ENCODE data around the gene RTP3. TPM values are rescaled to one million over a fixed set of nuclear protein-coding genes. Genes with fewer than 3 reads are reported as not detected.

The RTP3 gene
- not detected for polyA plus RNA-seq (ENCODE audit: insufficient read length)
- long read RNA-seq, donor 1 = 0 reads
- long read RNA-seq, donor 2 = 0 reads
- long read RNA-seq, donor 3 = 0 reads
- long read RNA-seq, donor 4 = 0 reads
- long read RNA-seq, donor 5 = 0 reads
- long read RNA-seq, donor 6 = 0 reads
- long read RNA-seq, donor 7 = 0 reads
- long read RNA-seq, donor 8 = 0 reads

DNA sequence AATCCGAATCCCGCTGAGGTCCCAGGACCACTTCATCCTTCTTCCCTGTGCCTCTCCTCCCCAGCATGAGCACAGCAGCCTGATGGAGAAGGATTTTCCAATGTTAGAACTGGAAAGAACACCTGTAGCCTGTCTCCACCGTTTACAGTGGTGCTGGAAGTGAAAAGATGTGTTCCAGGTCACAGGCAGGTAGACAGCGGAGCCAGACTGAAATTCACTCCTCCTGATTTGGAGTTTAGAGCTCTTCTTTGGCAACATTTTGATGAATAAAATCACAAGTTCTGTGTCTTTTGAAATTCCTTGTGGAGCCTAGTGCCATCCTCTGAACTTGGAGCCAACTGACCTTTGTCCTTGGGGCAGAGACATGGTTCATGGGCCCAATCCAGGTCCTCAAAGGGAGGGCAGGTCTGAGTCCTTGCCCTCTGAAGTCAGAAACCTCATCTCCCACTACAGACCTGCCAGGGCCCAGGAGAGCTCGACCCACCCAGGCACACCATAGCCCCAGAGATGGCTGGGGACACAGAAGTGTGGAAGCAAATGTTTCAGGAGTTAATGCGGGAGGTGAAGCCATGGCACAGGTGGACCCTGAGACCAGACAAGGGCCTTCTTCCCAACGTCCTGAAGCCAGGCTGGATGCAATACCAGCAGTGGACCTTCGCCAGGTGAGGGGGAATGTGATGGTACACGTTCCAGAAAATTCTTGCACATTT lies at the start of gene RTP3:
Gene RTP3, plus strand, starts transcription at position 421 of the 710 bp plus-strand sequence. Its CDS starts 87 bp downstream, at position 508.
- DNase-seq = no peak

DNA sequence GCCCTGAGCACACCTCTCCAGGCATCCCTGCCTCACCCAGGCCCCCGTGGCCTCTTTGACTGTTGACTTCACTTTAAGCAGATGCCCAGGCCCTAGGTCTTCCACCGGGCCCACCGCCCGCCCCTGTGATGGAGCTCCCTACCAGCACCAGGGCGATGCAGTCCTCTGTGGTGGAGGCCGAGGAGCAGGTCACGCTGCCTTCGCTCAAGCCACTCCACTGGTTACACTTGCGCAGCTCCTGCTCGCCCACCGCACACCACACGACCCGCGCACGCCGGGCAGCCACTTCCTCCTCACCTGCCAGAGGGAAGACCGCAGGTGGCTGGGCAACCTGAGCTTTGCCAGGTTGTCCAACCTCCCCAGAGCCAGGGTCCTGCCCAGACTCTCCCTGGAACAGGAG lies 49.1 kb upstream of the RTP3 start:
- no peak for DNase-seq

DNA sequence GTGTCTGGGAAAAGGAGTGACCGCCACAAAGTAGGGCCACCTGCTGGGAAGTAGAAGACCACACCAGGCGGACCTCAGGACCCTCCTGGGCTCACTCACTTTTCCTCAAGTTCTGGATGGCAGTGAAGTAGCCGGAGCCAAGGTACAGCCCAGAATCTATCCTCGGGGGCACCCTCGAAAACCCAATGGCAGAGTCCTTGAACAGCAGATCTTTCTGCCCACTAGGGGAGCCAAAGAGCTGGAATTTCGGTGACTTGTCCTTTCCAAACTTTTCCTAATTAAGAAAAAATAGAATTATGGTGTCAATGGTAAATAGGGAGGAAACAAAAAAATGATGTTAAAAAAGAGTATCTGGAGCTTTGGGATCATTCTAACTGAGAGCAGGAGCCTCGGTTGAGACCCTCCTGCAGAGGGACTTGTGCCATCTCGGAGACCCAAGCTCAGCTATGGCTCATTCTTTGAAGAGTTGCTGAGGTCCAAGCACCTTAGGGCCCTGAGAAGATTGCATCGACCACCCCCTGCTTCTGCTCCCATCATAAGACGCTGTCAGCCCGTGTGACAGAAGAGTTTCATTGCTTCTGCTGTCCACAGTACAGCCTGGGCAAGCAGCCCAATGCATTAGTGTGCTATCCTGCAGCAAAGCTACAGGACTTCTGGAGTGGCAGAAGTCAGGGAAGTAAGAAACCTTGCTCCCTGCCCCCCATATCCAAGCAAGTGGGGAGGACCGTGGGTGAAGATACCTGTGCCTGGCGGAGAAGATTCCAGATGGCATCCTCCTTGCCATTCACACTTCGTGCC lies 47.8 kb upstream of the RTP3 start:
- no peak for DNase-seq

DNA sequence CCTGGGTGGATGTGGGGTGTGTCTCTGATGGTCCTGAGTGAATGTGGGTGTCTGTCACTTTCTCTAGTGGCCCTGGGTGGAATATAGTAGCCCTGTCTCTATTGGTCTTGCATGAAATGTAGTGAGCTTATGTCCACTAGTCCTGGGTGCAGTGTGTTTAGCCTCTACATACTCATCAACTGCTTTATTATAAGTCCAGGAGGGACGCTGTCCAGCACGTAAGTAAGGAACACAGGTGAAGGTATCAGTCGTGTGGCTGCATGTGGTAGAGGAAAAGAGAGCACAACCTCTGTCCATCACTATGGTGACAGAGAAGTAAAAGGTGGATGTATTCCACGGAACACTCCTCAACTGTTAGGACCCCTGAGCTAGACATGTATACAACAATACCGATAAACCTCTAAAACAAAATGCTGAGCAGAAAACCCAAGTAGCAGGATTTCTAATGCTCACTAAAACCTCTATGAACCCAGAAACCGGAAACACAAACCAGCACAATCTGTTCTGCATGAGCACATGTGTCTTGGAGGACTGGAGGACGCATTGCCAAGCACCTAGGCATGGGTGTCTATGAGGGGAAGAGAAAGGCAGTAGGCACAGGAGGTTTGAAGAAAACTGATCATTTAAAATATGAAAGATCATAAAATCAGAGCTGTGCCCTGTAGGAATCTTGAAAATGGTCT lies 44.1 kb upstream of the RTP3 start:
- DNase-seq = no peak

DNA sequence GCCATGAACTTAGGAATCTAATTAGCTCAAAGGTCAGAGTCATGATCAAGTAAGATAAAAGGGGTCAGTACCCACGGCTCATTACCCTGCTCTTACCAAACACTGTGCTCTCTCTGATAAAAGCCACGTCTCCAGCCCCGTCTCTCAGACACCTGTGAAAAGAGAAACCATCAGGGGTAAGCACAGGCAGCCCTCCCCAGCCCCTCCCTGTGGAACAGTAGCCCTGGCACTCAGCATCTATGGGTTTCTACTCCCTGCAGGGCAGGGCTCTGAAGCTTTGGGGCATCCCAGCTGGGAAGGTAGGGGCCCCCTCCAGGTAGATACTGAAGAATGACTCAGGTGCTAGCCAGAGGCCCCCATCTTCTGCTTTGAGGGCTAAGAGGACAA lies 43.6 kb upstream of the RTP3 start:
- no peak for DNase-seq

DNA sequence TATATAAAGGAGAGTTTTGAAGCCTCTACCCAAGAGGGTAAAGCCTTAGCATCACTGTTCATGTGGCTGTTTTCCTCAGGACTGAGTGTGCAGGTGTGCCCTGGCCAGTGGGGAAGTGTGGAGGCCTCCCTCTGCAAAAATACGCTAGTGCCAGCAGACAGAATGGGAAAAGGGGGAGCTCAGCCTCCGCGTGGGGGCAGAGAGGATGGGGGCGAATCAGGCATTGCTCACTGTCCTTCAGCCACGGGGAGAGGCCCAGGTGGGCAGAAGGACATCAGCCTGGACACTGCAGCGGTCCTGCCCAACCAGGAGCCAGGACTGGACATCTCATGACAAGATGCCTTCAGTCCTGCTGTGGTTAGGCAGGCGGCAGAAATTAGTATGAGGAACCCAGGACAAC lies 43.2 kb upstream of the RTP3 start:
- DNase-seq = no peak

DNA sequence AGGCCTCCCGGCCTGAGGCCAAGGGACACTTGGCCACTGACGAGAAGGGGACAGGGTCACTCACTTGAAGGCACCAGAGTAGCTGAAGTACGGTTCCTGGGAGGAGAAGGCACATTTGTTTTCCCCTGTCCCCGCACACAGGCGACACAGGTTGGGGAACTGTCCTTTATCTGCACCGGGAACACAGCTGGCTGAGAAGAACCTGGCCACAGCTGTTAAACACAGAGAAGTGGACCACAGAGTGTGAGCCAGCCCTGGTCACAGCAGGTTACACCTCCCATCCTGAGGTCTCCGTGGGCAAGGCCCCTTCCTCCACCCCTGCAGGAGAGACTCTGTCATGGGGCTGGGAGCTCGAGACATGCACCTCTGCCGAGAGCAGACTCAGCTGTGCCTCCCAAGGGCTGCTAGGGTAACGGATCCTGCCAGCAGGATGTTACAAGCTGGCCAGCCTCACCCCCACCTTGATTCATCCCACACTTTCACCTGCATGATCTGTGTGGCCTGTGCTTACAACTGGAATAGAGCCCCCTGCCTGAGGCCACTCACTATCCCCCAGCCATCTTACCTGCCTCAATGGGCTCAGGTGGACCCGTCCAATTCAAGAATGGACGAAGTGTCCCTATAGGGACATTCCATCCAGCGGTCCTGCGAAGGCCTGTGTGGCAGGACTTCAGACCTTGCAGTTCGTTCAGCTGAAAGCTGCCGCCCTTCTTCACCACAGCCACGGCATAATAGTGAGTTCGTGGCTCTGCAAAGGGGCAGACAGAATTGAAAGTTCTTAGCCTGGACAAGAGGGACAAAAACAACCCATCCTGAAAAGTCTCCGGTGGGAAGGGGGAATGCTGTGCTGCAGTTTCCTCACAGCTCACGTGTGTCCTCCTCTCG lies 42.3 kb upstream of the RTP3 start:
- DNase-seq = no peak

DNA sequence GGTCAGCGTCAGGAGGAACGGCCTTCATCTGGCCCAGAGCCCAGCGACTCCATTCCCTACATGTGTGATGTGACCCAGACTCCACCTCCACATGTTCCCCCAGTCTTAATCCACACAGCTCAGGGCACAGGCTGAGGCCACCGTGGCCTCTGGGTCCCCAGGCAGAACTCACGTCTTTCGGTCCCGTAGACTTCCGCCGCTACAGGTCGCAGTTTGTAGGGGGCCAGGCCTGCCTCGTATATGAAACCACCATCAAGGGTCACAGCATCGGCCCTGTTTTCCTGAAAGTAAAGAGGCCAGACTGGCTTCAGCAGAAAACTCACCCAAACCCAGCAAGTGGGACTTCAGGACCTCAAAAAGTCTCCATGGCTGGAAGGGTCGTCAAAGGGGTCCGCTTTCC lies 41.7 kb upstream of the RTP3 start:
- no peak for DNase-seq

DNA sequence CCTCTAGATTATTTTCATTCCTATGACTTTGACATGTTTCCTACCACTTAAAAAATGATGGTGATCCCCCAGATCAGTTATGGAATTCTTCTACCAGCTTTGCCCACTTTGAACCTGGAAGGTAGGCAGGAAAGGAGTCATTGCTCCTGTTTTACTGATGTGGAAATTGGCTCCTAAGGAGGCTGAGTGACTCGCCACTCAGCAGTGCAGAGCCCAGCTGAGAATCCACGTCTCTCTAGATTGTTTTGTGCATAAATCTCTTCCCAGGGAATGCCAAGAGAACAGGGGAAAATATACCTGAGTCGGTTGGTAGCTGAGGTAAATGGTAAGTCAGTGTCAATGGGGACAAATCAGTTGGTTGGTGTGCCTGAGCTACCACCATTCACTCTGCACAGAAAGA lies 37.7 kb upstream of the RTP3 start:
- DNase-seq = no peak

DNA sequence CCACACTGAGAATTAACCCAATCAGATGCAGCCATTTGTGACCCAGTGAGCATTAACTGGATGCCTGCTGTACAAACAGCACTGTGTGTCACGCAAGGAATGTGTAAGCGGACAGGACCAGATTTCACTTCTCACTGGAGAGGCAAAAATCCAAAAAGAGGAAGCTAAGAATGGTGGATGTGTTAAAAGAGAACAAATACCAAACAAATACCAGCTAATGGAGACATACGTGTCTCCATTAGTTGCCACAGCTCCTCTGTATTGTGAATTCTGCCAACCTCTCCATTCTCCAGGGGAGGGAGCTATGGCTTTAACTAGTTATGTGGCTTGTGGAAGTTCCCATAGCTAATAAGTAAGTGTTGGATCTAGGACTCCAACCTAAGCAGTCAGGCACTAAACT lies 35.7 kb upstream of the RTP3 start:
- DNase-seq = no peak

DNA sequence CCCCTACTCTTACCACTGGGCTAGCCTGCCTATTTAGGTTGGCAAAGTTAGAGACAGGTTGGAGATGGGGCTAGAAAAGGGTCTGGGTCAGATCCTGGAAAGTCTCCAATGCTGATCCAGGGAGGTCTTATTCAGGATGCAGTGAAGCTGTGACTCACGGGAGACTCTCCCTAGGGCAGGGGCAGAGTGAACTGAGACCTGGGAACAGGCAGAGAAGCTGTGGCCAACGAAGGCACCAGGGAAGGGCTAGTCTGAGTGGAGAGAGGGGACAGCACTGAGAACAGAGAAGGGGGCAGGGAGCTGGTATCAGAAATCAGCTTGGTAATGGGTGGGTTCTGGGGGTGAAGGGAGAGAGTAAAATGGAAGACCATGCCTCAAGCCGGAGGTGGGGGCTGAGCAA lies 35.3 kb upstream of the RTP3 start:
- no peak for DNase-seq

DNA sequence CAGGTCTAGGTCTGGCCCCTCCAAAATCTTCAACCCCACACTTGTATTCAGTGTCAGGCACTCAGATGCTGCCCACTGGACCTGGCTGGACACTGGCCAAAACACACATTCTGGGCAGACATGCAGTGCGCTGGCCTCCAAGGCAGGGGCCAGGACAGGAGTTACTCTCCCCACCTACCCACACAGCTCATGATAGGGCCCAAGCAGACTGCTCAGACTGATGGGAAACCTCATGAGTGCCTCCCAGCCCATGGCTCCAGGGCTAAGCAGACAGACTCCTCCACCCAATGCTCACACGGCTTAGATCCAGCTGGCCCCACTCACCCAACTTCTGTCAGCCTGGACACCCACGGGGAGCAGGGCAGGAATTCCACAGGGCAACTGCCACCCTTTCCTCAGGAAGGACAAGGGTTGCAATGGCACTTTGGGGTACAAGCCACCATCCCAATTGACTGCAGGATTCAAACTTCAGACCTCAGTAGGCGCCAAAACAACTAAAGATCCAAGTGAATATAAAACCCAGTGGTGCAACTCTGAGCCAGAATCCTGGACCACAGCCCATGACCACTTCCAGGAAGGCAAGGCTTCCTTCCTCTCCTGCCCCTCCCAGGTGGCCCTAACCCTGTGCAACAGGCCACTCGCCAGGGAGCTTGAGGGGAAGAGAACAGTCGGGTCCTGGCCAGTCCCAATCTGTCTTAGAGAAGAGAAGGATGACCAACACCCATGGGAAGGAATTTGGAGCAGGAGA lies 34.5 kb upstream of the RTP3 start:
- no peak for DNase-seq

DNA sequence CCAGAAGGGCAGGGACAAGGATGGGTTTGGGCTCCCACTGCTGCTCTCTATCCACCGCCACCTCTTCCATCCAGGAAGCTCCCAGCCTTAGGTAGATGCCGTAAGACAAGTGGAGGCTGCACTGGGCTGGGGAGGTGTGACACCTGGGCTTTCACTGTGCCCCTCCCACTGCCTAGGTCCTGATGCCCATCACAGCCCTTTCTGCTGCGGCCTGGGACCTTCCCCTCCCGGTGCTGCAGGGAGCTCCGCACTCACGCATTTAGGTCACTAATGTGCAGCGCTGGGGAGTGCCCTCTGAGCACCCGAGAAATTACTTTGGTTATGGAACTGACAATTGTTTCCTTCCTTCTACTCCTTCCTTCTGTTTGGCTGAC lies 33.9 kb upstream of the RTP3 start:
- no peak for DNase-seq

DNA sequence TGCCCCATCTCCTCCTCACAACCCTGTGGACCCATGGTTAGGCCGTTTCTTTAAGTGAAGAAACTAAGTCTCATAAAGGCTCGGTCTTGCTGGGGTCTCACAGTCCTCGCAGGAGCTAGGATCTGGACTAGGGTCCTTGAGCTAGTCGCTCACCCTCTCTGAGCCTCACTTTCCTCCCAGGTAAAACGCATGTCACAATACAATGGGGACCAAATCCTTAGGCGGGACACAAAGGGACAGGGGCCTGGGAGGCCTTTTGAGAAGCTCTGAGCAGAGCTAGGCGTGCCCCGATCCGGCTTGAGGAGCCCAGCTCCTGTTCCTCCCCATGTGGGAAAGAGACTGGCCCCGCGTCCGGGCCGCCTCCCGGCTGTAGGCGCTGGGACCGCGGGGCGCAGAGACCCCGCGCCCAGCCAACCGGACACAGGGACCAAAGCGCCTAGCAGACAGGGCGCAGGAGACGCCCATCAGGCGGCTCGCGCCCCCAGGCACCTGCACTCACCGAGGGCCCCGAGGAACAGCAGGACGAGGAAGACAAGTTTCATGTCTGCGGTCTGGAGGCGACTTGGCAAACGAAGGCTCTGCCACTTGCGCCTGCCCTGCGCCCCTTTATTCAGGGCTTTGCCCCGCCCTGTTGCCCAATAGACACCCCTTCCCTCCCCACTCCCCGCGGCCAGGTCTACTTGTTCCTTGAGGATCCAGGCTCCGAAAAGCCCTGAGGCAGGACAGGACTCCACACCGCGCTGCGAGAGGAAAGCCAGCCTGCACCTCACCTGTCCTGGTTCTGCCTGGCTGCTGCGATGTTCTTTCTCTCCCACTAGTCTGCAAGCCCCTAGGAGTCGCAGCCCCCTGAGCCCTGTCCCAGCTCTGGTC lies 33.2 kb upstream of the RTP3 start, which contains the start of gene LTF:
Gene LTF, minus strand, starts transcription at position 580 of the 870 bp plus-strand sequence. Its CDS starts 38 bp downstream, at position 542.
- no peak for DNase-seq

DNA sequence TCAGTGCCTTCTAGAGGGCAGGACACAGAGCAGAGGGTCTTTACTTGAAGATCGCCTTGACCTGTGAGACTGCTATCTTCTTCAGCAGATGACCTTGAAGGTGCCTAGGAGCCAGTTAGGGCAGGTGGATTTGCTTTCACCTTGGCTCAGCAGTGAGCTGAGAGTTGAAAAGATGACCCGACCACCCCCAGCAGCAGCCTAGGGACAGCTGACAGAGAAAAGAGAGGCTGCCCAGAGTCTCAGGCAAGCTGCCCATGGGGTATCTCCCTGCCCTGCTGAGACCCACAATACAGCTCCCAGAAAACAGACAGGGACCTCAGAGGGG lies 32.6 kb upstream of the RTP3 start:
- DNase-seq = no peak

DNA sequence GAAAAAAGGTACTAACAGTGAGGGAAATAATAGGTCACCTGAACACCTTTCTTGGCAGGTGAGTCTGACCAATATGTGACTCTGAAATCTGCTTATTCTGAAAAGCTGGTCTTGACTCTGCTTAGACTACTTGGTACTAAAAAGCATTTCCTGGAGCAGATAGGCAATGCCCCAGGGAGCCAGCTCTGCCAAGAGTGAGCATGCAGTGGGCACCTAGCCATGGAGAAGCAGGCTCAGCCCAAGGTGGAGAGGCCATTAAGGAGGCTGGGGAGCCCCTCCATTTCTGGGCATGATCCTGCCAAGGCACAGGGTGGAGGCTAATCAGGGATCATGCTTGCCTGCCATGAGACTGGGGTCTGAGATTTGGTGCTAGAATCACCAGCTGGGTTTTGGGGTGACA lies 31.5 kb upstream of the RTP3 start:
- DNase-seq = no peak

DNA sequence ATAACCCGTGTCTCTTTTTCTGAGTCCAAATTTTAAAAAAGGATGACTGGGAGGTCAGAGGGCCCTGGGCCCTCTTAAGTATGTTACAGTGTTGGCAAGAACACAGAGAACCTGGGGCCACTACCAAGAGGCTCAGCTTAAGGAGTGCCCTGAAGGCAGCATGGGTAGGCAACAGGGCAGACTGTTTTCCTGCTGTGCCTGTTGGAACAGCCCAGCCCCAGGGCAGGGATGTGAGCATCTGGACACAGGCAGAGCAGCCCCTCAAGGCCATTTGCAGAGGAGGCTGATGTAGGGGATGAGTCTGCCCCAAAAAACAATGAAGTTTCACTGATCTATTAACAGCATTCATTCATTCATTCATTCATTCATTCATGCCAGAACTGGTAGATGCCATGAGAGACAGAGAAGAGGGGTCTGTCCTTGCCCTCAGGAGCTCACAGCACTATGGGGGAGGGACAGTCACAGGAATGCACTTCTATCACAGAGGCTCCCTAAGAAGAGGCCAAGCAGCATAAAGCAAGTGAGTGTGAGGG lies 30.8 kb upstream of the RTP3 start:
- no peak for DNase-seq

DNA sequence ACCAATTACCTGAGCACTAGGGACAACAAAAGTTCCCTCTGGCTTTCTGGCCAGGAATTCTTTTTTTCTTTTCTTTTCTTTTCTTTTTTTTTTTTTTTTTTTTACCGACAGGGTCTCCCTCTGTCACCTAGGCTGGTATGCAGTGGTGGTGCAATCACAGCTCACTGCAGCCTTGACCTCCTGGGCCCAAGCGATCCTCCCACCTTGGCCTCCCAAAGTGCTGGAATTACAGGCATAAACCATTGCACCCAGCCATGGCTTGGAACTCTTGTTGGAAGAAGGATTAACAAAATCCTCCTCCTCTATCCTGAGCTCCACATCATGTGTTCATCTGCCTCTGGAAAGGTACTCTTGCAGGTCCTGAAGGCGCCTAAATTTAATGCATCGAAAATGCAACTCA lies 30.2 kb upstream of the RTP3 start:
- DNase-seq = no peak

DNA sequence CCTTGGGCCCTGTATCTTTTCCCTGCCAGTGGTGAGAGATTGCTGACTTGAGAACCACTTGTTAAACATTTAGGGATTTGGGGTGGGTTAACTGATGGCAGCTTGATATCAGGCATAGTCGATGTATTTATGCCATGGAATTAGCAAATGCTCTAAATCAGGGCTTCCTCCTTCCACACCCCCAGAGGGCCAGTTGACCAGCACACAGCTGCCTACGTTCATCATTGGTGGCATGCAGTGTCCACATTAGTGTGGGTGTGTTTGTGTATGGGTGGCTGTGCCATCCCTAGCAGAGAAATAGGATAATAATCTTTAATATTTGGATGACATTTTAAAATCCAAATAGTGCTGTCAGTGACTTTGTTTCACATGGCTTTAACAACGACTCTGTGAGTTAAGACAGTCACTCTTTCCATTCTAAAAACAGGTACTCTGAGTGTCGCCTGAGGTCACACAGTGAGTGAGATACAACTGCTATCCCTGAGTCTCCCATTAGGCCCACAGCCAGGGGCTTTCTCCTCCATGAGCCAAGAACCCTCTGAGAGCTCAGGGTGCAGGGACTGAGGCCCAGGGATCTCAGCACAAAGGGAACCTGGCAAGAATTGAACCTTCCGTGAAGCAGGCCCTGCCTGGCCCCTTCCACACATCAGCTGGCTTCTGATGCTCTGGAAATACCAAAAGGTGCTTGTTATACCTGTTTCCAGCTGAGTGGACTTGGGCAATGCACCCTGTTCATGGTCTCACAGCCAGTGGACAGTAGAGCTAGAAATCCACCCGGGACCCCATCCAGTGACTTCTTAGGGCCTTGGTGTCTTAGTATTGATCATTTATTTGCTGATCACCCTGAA lies 28.8 kb upstream of the RTP3 start:
- DNase-seq = no peak

All from left kidney (tissue), 8 donors.